Measurements from ENCODE around the gene LGALS3. TPM values are rescaled to one million over a fixed set of nuclear protein-coding genes. Genes with fewer than 3 reads are reported as not detected.
A peak's percentile ranks its signal among the peaks of the same experiment; 100 is the strongest.
"Not testable (repeated sequence)": the region's sequence is repeated elsewhere in the genome, so short reads cannot be mapped to it uniquely, and the experiment has no call there.

The LGALS3 gene
- total RNA-seq (10 to 100 TPM in 1 of 2 donors, 1 to 10 TPM in 1; 6.9 to 20.8 TPM), polyA plus RNA-seq (10 to 100 TPM in 1 of 2 donors, 1 to 10 TPM in 1; 9.0 to 12.5 TPM)

DNA sequence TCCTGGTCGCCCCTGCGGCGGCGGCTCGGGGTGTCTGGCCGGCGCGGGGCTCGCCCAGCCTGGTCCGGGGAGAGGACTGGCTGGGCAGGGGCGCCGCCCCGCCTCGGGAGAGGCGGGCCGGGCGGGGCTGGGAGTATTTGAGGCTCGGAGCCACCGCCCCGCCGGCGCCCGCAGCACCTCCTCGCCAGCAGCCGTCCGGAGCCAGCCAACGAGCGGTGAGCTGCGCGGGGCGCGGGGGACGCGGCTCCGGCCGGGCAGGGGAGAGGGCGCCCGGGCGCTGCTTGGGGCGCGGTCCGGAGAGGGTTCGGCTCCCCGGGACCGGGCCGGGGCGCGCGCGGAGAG is at the start of gene LGALS3:
Gene LGALS3 (plus strand): TSS at position 167 of the 342 bp plus-strand sequence. CDS start 8,122 bp downstream, outside the sequence.
- Histone ChIP-seq H3K36me3 (ENCODE audit: control insufficient read depth in 4 of 4, insufficient read depth in 3 of 4, low read depth in 1 of 4, low read length in 3 of 4) (no peaks in the 10 kb centered on the region), H3K27me3 (ENCODE audit: control insufficient read depth in 4 of 4, insufficient read depth in 4 of 4, low read length in 3 of 4) (peaks cover 0 to 3% (median 1%) of the 10 kb centered on the region in 4 donors), H3K4me3 (ENCODE audit: low read depth in 1 of 3, low read length in 3 of 3) (peak within 1 kb of the TSS in 2 of 3 donors; percentile 52 to 63), H3K9me3 (ENCODE audit: control insufficient read depth in 4 of 4, low read length in 3 of 4) (no peaks in the 10 kb centered on the region), H3K27ac (ENCODE audit: low read depth in 1 of 2, low read length in 2 of 2) (peak within 1 kb of the TSS; percentile 17 to 53), H3K9ac (ENCODE audit: low read depth in 1 of 2, low read length in 2 of 2) (no peak within 1 kb of the TSS), H3K4me1 (ENCODE audit: control insufficient read depth in 4 of 4, insufficient read depth in 4 of 4, low read length in 3 of 4) (peaks cover 0 to 16% (median 8%) of the 10 kb centered on the region in 4 donors)
- peak; percentile 69 for DNase-seq (ENCODE audit: low spot score)
- TF ChIP-seq FOXA1 (IDR thresholded peaks at IDR 0.05) (no peak), REST (IDR thresholded peaks at IDR 0.05) (no peak), RXRA (IDR thresholded peaks at IDR 0.05) (no peak), HNF4A (conservative IDR thresholded peaks at IDR 0.05) (no peak), YY1 (IDR thresholded peaks at IDR 0.05) (no peak), JUND (IDR thresholded peaks at IDR 0.05) (no peak), TAF1 (conservative IDR thresholded peaks at IDR 0.05) (no peak), GABPA (IDR thresholded peaks at IDR 0.05 in 1 of 2, conservative IDR thresholded peaks at IDR 0.05 in 1 of 2) (no peak), NR2F2 (IDR thresholded peaks at IDR 0.05) (no peak)
- TF ChIP-seq, protein P1, sequence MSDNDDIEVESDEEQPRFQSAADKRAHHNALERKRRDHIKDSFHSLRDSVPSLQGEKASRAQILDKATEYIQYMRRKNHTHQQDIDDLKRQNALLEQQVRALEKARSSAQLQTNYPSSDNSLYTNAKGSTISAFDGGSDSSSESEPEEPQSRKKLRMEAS (IDR thresholded peaks at IDR 0.05): no peak
- TF ChIP-seq, protein P2, sequence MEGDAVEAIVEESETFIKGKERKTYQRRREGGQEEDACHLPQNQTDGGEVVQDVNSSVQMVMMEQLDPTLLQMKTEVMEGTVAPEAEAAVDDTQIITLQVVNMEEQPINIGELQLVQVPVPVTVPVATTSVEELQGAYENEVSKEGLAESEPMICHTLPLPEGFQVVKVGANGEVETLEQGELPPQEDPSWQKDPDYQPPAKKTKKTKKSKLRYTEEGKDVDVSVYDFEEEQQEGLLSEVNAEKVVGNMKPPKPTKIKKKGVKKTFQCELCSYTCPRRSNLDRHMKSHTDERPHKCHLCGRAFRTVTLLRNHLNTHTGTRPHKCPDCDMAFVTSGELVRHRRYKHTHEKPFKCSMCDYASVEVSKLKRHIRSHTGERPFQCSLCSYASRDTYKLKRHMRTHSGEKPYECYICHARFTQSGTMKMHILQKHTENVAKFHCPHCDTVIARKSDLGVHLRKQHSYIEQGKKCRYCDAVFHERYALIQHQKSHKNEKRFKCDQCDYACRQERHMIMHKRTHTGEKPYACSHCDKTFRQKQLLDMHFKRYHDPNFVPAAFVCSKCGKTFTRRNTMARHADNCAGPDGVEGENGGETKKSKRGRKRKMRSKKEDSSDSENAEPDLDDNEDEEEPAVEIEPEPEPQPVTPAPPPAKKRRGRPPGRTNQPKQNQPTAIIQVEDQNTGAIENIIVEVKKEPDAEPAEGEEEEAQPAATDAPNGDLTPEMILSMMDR (IDR thresholded peaks at IDR 0.05; ENCODE audit: low read depth, low read length, missing input control): no peak
- WGBS: 2% methylated on average over 50 of the region's 50 CpGs

- not testable (repeated sequence) for H3K9me3 ChIP-seq (ENCODE audit: control insufficient read depth in 4 of 4, low read length in 3 of 4); DNase-seq (ENCODE audit: low spot score); H3K27me3 ChIP-seq (ENCODE audit: control insufficient read depth in 4 of 4, insufficient read depth in 4 of 4, low read length in 3 of 4); H3K4me3 ChIP-seq (ENCODE audit: low read depth in 1 of 3, low read length in 3 of 3); H3K36me3 ChIP-seq (ENCODE audit: control insufficient read depth in 4 of 4, insufficient read depth in 3 of 4, low read depth in 1 of 4, low read length in 3 of 4); H3K27ac ChIP-seq (ENCODE audit: low read depth in 1 of 2, low read length in 2 of 2); H3K4me1 ChIP-seq (ENCODE audit: control insufficient read depth in 4 of 4, insufficient read depth in 4 of 4, low read length in 3 of 4); H3K9ac ChIP-seq (ENCODE audit: low read depth in 1 of 2, low read length in 2 of 2)
- WGBS: 90% methylated on average over 6 of the region's 6 CpGs
Measured at GRCh38 chr14:55079961-55080360, 49.1 kb upstream of the LGALS3 start.

GRCh38 chr14:55084401-55085059 is 44.5 kb upstream of the LGALS3 start:
- H3K9ac ChIP-seq (ENCODE audit: low read depth in 1 of 2, low read length in 2 of 2): no peak overlapping the region
- H3K36me3 ChIP-seq (ENCODE audit: control insufficient read depth in 4 of 4, insufficient read depth in 3 of 4, low read depth in 1 of 4, low read length in 3 of 4): no peaks in the 10 kb centered on the region
- no peak overlapping the region for H3K27ac ChIP-seq (ENCODE audit: low read depth in 1 of 2, low read length in 2 of 2)
- H3K9me3 ChIP-seq (ENCODE audit: control insufficient read depth in 4 of 4, low read length in 3 of 4): no peaks in the 10 kb centered on the region
- no peak for TF ChIP-seq HNF4G (IDR thresholded peaks at IDR 0.05)
- TF ChIP-seq RAD21 (IDR thresholded peaks at IDR 0.05): no peak
- TF ChIP-seq, protein P2 (IDR thresholded peaks at IDR 0.05; ENCODE audit: low read depth, low read length, missing input control): no peak
- TF ChIP-seq, protein P3, sequence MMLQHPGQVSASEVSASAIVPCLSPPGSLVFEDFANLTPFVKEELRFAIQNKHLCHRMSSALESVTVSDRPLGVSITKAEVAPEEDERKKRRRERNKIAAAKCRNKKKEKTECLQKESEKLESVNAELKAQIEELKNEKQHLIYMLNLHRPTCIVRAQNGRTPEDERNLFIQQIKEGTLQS (IDR thresholded peaks at IDR 0.05): no peak
- TF ChIP-seq, protein P1 (IDR thresholded peaks at IDR 0.05): no peak
- TF ChIP-seq NR2F2 (IDR thresholded peaks at IDR 0.05): no peak
- TF ChIP-seq TAF1 (conservative IDR thresholded peaks at IDR 0.05): no peak
- no peak for TF ChIP-seq EGR1 (IDR thresholded peaks at IDR 0.05; ENCODE audit: low read depth in 2 of 2)
- no peak overlapping the region for H3K4me3 ChIP-seq (ENCODE audit: low read depth in 1 of 3, low read length in 3 of 3)
- H3K4me1 ChIP-seq (ENCODE audit: control insufficient read depth in 4 of 4, insufficient read depth in 4 of 4, low read length in 3 of 4): no peaks in the 10 kb centered on the region
- no peak for DNase-seq (ENCODE audit: low spot score)
- peaks cover 0 to 4% (median 0%) of the 10 kb centered on the region in 4 donors for H3K27me3 ChIP-seq (ENCODE audit: control insufficient read depth in 4 of 4, insufficient read depth in 4 of 4, low read length in 3 of 4)
